SK-N-SH (cell line): ENCODE data around the gene MRPL10. TPM values are rescaled to one million over a fixed set of nuclear protein-coding genes. Genes with fewer than 3 reads are reported as not detected.

ENCODE experiments used
- CTCF ChIA-PET: fragments of 300-600, 350-600 bp; formaldehyde crosslinking; extraction: SDS; loops from one replicate; lab custom pipeline; 2021; lab: Yijun Ruan, JAX
- POLR2A ChIA-PET: fragments of 350-600 bp; sonication (Branson Sonifier 250); formaldehyde crosslinking; extraction: SDS; loops from one replicate; lab custom pipeline; 2020; ENCODE audit warnings: antibody characterized with exemption, inconsistent platforms; lab: Yijun Ruan, JAX
- DNase-seq: peaks from one replicate; pipeline ENCODE4 v3.0.0; 2012
- H2AFZ ChIP-seq: fragments of 200-600 bp; sonication (generic); 2 replicates; pipeline ENCODE4 v1.8.1; 2016; ENCODE audit warnings: antibody characterized with exemption, mild to moderate bottlenecking, low read depth
- H3F3A ChIP-seq: fragments of 200-600 bp; sonication (generic); replicated peaks from 2 replicates; pipeline ENCODE3; 2016; ENCODE audit warnings: antibody characterized with exemption, mild to moderate bottlenecking; ENCODE audit not compliant: insufficient read depth
- H3K27ac ChIP-seq, 2 experiments: fragments of 200-500 bp in 1 of 2; fragments of 200-600 bp in 1 of 2; sonication (Bioruptor generic) in 1 of 2; sonication (generic), shearing (Covaris generic) in 1 of 2; 2 replicates each; pipeline versions ENCODE4 v1.5.1 to v1.6.1; 2014 to 2016; ENCODE audit warnings: low read depth in 2 of 2, inconsistent platforms in 1 of 2, low read length in 1 of 2, mild to moderate bottlenecking in 1 of 2, mixed read lengths in 1 of 2
- H3K27me3 ChIP-seq: fragments of 200-600 bp; sonication (generic), shearing (Covaris generic); 2 replicates; pipeline ENCODE4 v1.6.1; 2016; ENCODE audit warnings: mixed run types; ENCODE audit not compliant: insufficient read depth
- H3K36me3 ChIP-seq, 2 experiments: fragments of 200-500 bp in 1 of 2; fragments of 200-600 bp in 1 of 2; sonication (Bioruptor generic) in 1 of 2; sonication (generic) in 1 of 2; replicated peaks in 1 of 2; 2 replicates each; pipeline versions ENCODE3 to v1.5.1; 2014 to 2016; ENCODE audit warnings: low read length in 1 of 2, mild to moderate bottlenecking in 1 of 2; ENCODE audit not compliant: insufficient read depth in 2 of 2, control insufficient read depth in 1 of 2
- H3K4me1 ChIP-seq, 2 experiments: fragments of 200-500 bp in 1 of 2; fragments of 200-600 bp in 1 of 2; sonication (Bioruptor generic) in 1 of 2; sonication (generic), shearing (Covaris generic) in 1 of 2; 2 replicates each; pipeline versions ENCODE4 v1.5.1 to v1.6.1; 2014 to 2016; ENCODE audit warnings: low read depth in 1 of 2, low read length in 1 of 2, mixed run types in 1 of 2; ENCODE audit not compliant: insufficient read depth in 2 of 2, control insufficient read depth in 1 of 2
- H3K4me2 ChIP-seq: fragments of 200-600 bp; sonication (generic), shearing (Covaris generic); 2 replicates; pipeline ENCODE4 v1.6.1; 2017; ENCODE audit warnings: mixed run types
- H3K4me3 ChIP-seq, 2 experiments: fragments of 200-500 bp in 1 of 2; fragments of 200-600 bp in 1 of 2; sonication (Bioruptor generic) in 1 of 2; sonication (generic), shearing (Covaris generic) in 1 of 2; 2 replicates each; pipeline versions ENCODE4 v1.5.1 to v1.8.1; 2014 to 2016; ENCODE audit warnings: low read depth in 2 of 2, inconsistent platforms in 1 of 2, low read length in 1 of 2, mild to moderate bottlenecking in 1 of 2, mixed read lengths in 1 of 2, moderate library complexity in 1 of 2
- H3K79me2 ChIP-seq: fragments of 200-600 bp; sonication (generic); 2 replicates; pipeline ENCODE4 v1.8.1; 2017; ENCODE audit warnings: mild to moderate bottlenecking; ENCODE audit not compliant: insufficient read depth
- H3K9ac ChIP-seq: fragments of 200-600 bp; sonication (generic); 2 replicates; pipeline ENCODE4 v1.6.1; 2017; ENCODE audit warnings: mixed run types
- H3K9me2 ChIP-seq: fragments of 200-600 bp; sonication (generic); 2 replicates; pipeline ENCODE4 v1.6.1; 2017; ENCODE audit warnings: mixed run types
- H3K9me3 ChIP-seq: fragments of 200-600 bp; sonication (generic); 2 replicates; pipeline ENCODE4 v1.6.1; 2017; ENCODE audit warnings: mixed run types, mild to moderate bottlenecking, moderate library complexity
- H4K20me1 ChIP-seq: fragments of 200-600 bp; sonication (generic); 2 replicates; pipeline ENCODE4 v1.6.1; 2017; ENCODE audit warnings: mild to moderate bottlenecking, mixed run types; ENCODE audit not compliant: insufficient read depth
- CHD2 ChIP-seq: fragments of 150-350 bp; IDR thresholded peaks from 2 replicates; pipeline ENCODE4 v1.6.1; 2018; ENCODE audit warnings: low read length; ENCODE audit not compliant: partially characterized antibody
- EZH2phosphoT487 ChIP-seq: fragments of 200-600 bp; sonication (generic); IDR thresholded peaks from 2 replicates; pipeline ENCODE4 v1.6.1; 2017; ENCODE audit warnings: low read depth, mixed run types, mild to moderate bottlenecking, antibody characterized with exemption, moderate library complexity, borderline replicate concordance
- FOXJ3 ChIP-seq: sonication (generic); formaldehyde crosslinking; IDR thresholded peaks from 2 replicates; pipeline ENCODE4 v1.5.1; 2020; ENCODE audit warnings: mild to moderate bottlenecking, missing genetic modification reagents
- MXI1 ChIP-seq: IDR thresholded peaks from 2 replicates; pipeline ENCODE4 v1.6.1; 2012; ENCODE audit warnings: mild to moderate bottlenecking, low read depth, low read length, improper control_type of control experiment
- NFIC ChIP-seq: IDR thresholded peaks from 2 replicates; pipeline ENCODE4 v1.4.0; 2012; ENCODE audit warnings: borderline replicate concordance
- NRF1 ChIP-seq: IDR thresholded peaks from 2 replicates; pipeline ENCODE4 v1.6.1; 2012; ENCODE audit warnings: low read depth, mild to moderate bottlenecking, low read length
- POLR2AphosphoS5 ChIP-seq: IDR thresholded peaks from 2 replicates; pipeline ENCODE4 v1.6.1; 2012; ENCODE audit warnings: low read depth, low read length
- RAD21 ChIP-seq: IDR thresholded peaks from 2 replicates; pipeline ENCODE4 v1.6.1; 2012; ENCODE audit warnings: mild to moderate bottlenecking, low read length
- RCOR1 ChIP-seq: fragments of 150-350 bp; IDR thresholded peaks from 2 replicates; pipeline ENCODE4 v1.6.1; 2017; ENCODE audit warnings: antibody characterized with exemption, low read length
- RFX5 ChIP-seq: IDR thresholded peaks from 2 replicates; pipeline ENCODE4 v1.6.1; 2012; ENCODE audit warnings: mild to moderate bottlenecking, improper control_type of control experiment, low read length
- RXRA ChIP-seq: IDR thresholded peaks from 2 replicates; pipeline ENCODE4 v1.4.0; 2012; ENCODE audit warnings: low read depth, mild to moderate bottlenecking, borderline replicate concordance
- SIN3A ChIP-seq: IDR thresholded peaks from 2 replicates; pipeline ENCODE4 v1.6.1; 2012; ENCODE audit warnings: low read depth, mild to moderate bottlenecking, low read length, moderate library complexity, borderline replicate concordance
- TCF12 ChIP-seq: IDR thresholded peaks from 2 replicates; pipeline ENCODE4 v1.4.0; 2012
- TEAD4 ChIP-seq: IDR thresholded peaks from 2 replicates; pipeline ENCODE4 v1.4.0; 2012; ENCODE audit warnings: mild to moderate bottlenecking, borderline replicate concordance; ENCODE audit not compliant: insufficient read depth
- WGBS: methylation state at CpG from one replicate; pipeline ENCODE4 v1.1.6; 2017; ENCODE audit warnings: low lambda C conversion rate; 5-methylcytosine and 5-hydroxymethylcytosine counted together
- polyA plus RNA-seq, 3 experiments: library from polyadenylated mRNA; depleted of rRNA; stranded (reverse); fragments of >200 nt; gene quantifications; 2 replicates each; pipeline ENCODE4 v1.2.3, GENCODE V29; 2012
- TF ChIP-seq, protein P1 (sequence below): fragments of 150-350 bp; IDR thresholded peaks from 2 replicates; pipeline ENCODE4 v1.6.1; 2016; ENCODE audit warnings: mild to moderate bottlenecking, low read depth, low read length
- TF ChIP-seq, protein P2 (sequence below): IDR thresholded peaks from 2 replicates; pipeline ENCODE4 v1.6.1; 2012; ENCODE audit warnings: mild to moderate bottlenecking, low read depth, low read length, moderate library complexity
- TF ChIP-seq, protein P3 (sequence below): fragments of 150-350 bp; IDR thresholded peaks from 2 replicates; pipeline ENCODE4 v1.6.1; 2017; ENCODE audit warnings: antibody characterized with exemption, low read length, low read depth, borderline replicate concordance
- TF ChIP-seq, protein P4 (sequence below): IDR thresholded peaks from 2 replicates; pipeline ENCODE4; 2012
- TF ChIP-seq, protein P5 (sequence below): IDR thresholded peaks from 2 replicates; pipeline ENCODE4 v1.4.0; 2012; ENCODE audit warnings: low read depth, borderline replicate concordance

The MRPL10 gene
- polyA plus RNA-seq, 1 of the 3 experiments (the other 2 are of a cell fraction), result 136 TPM

DNA sequence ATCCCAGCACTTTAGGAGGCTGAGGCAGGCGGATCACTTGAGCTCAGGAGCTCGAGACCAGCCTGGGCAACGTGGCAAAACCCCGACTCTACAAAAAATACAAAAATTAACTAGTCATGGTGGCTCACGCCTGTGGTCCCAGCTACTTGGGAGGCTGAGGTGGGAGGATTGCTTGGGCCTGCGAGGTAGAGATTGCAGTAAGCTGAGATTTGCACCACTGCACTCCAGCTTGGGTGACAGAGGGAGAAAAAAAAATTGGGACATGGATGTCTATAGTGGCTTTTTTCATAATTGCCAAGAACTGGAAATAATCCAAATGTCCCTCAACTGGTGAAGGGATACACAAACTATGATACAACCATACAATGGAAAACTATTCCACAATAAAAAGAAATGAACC, 38.4 kb downstream of the MRPL10 start:
- peaks cover 75% of the 10 kb centered on the region for H3K27me3 ChIP-seq
- no peak overlapping the region for H3K4me3 ChIP-seq
- no peaks in the 10 kb centered on the region for H4K20me1 ChIP-seq
- peaks cover 0 to 5% of the 10 kb centered on the region in 2 experiments; a peak in 1 of 4 replicates for H3K4me1 ChIP-seq
- no peaks in the 10 kb centered on the region for H3K79me2 ChIP-seq
- H3K27ac ChIP-seq, result no peak overlapping the region
- H2AFZ ChIP-seq, result no peak overlapping the region
- ChIA-PET POLR2A (no interaction called here), CTCF (interaction anchor here (0.8 to 2.8 kb wide), 8 partner anchors 9 to 129 kb away, joined by 3 to 18 read pairs (median 4); no protein-coding TSS in a partner anchor)
- H3F3A ChIP-seq, result no peaks in the 10 kb centered on the region
- 26% methylated on average over 6 of the region's 6 CpGs for WGBS
- no peak overlapping the region for H3K4me2 ChIP-seq
- H3K9me2 ChIP-seq, result no peaks in the 10 kb centered on the region
- TF ChIP-seq RFX5 (no peak), RCOR1 (no peak), MXI1 (no peak)
- no peak for DNase-seq
- no peaks in the 10 kb centered on the region for H3K9me3 ChIP-seq
- no peaks in the 10 kb centered on the region for H3K36me3 ChIP-seq
- H3K9ac ChIP-seq, result no peak overlapping the region

DNA sequence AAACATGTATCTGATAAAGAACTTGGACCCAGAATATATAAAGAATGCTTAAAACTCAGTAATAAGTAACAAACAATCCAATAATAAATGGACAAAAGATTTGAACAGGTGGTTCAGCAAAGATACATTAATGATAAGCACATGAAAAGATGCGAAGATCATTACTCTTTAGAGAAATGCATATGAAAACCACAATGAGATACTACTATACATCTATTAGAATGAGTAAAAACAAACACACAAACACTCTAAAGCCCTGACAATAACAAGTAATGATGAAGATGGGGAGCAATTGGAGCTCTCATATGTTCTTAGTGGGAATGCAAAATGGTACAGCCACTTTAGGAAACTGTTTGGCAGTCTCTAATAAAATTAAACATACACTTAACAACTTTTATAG, 38.9 kb downstream of the MRPL10 start:
- peaks cover 0 to 5% of the 10 kb centered on the region in 2 experiments; a peak in 1 of 4 replicates for H3K4me1 ChIP-seq
- WGBS, result 30% methylated on average over 1 of the region's 1 CpG
- H3K4me3 ChIP-seq, result no peak overlapping the region
- H3K27me3 ChIP-seq, result peaks cover 80% of the 10 kb centered on the region
- no peaks in the 10 kb centered on the region for H3K9me3 ChIP-seq
- no peaks in the 10 kb centered on the region for H3K36me3 ChIP-seq
- no peaks in the 10 kb centered on the region for H3K79me2 ChIP-seq
- no peak overlapping the region for H3K4me2 ChIP-seq
- no peaks in the 10 kb centered on the region for H3F3A ChIP-seq
- POLR2A ChIA-PET, result no interaction called here
- no peaks in the 10 kb centered on the region for H4K20me1 ChIP-seq
- no peaks in the 10 kb centered on the region for H3K9me2 ChIP-seq
- no peak overlapping the region for H3K9ac ChIP-seq
- DNase-seq, result no peak
- CTCF ChIA-PET, result interaction anchor here (0.9 to 2.8 kb wide), 4 partner anchors 10 to 128 kb away, joined by 3 to 18 read pairs (median 6); no protein-coding TSS in a partner anchor
- H2AFZ ChIP-seq, result no peak overlapping the region
- no peak overlapping the region for H3K27ac ChIP-seq
- TF ChIP-seq, protein P1, sequence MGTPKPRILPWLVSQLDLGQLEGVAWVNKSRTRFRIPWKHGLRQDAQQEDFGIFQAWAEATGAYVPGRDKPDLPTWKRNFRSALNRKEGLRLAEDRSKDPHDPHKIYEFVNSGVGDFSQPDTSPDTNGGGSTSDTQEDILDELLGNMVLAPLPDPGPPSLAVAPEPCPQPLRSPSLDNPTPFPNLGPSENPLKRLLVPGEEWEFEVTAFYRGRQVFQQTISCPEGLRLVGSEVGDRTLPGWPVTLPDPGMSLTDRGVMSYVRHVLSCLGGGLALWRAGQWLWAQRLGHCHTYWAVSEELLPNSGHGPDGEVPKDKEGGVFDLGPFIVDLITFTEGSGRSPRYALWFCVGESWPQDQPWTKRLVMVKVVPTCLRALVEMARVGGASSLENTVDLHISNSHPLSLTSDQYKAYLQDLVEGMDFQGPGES, result no peak
- no peak for TF ChIP-seq FOXJ3 (CRISPR knock-in tag)
- TF ChIP-seq TEAD4, result no peak
- no peak for TF ChIP-seq CHD2
- no peak for TF ChIP-seq NRF1
- TF ChIP-seq, protein P2, sequence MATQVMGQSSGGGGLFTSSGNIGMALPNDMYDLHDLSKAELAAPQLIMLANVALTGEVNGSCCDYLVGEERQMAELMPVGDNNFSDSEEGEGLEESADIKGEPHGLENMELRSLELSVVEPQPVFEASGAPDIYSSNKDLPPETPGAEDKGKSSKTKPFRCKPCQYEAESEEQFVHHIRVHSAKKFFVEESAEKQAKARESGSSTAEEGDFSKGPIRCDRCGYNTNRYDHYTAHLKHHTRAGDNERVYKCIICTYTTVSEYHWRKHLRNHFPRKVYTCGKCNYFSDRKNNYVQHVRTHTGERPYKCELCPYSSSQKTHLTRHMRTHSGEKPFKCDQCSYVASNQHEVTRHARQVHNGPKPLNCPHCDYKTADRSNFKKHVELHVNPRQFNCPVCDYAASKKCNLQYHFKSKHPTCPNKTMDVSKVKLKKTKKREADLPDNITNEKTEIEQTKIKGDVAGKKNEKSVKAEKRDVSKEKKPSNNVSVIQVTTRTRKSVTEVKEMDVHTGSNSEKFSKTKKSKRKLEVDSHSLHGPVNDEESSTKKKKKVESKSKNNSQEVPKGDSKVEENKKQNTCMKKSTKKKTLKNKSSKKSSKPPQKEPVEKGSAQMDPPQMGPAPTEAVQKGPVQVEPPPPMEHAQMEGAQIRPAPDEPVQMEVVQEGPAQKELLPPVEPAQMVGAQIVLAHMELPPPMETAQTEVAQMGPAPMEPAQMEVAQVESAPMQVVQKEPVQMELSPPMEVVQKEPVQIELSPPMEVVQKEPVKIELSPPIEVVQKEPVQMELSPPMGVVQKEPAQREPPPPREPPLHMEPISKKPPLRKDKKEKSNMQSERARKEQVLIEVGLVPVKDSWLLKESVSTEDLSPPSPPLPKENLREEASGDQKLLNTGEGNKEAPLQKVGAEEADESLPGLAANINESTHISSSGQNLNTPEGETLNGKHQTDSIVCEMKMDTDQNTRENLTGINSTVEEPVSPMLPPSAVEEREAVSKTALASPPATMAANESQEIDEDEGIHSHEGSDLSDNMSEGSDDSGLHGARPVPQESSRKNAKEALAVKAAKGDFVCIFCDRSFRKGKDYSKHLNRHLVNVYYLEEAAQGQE, result no peak
- no peak for TF ChIP-seq MXI1
- TF ChIP-seq, protein P3, sequence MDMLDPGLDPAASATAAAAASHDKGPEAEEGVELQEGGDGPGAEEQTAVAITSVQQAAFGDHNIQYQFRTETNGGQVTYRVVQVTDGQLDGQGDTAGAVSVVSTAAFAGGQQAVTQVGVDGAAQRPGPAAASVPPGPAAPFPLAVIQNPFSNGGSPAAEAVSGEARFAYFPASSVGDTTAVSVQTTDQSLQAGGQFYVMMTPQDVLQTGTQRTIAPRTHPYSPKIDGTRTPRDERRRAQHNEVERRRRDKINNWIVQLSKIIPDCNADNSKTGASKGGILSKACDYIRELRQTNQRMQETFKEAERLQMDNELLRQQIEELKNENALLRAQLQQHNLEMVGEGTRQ, result no peak
- no peak for TF ChIP-seq POLR2AphosphoS5
- TF ChIP-seq SIN3A, result no peak
- TF ChIP-seq RXRA, result no peak
- TF ChIP-seq RAD21, result no peak
- no peak for TF ChIP-seq EZH2phosphoT487
- no peak for TF ChIP-seq RCOR1
- no peak for TF ChIP-seq NFIC
- TF ChIP-seq, protein P4, sequence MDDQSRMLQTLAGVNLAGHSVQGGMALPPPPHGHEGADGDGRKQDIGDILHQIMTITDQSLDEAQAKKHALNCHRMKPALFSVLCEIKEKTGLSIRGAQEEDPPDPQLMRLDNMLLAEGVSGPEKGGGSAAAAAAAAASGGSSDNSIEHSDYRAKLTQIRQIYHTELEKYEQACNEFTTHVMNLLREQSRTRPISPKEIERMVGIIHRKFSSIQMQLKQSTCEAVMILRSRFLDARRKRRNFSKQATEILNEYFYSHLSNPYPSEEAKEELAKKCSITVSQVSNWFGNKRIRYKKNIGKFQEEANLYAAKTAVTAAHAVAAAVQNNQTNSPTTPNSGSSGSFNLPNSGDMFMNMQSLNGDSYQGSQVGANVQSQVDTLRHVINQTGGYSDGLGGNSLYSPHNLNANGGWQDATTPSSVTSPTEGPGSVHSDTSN, result no peak
- TF ChIP-seq, protein P5, sequence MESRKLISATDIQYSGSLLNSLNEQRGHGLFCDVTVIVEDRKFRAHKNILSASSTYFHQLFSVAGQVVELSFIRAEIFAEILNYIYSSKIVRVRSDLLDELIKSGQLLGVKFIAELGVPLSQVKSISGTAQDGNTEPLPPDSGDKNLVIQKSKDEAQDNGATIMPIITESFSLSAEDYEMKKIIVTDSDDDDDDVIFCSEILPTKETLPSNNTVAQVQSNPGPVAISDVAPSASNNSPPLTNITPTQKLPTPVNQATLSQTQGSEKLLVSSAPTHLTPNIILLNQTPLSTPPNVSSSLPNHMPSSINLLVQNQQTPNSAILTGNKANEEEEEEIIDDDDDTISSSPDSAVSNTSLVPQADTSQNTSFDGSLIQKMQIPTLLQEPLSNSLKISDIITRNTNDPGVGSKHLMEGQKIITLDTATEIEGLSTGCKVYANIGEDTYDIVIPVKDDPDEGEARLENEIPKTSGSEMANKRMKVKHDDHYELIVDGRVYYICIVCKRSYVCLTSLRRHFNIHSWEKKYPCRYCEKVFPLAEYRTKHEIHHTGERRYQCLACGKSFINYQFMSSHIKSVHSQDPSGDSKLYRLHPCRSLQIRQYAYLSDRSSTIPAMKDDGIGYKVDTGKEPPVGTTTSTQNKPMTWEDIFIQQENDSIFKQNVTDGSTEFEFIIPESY, result no peak
- no peak for TF ChIP-seq TCF12
